Stimulated activated CD8-positive, alpha-beta memory T cell treated with anti-CD3 and anti-CD28 coated beads, Interleukin-12 subunit alpha, Interleukin-12 subunit beta, amount 100 ng/mL, for 24 hours (primary cell): ENCODE measurements around the gene TSPEAR.

Source experiments
- DNase-seq: peaks from one replicate; pipeline ENCODE4 v3.0.0-alpha.2; 2020; ENCODE audit errors: extremely low read depth

The TSPEAR gene

DNA sequence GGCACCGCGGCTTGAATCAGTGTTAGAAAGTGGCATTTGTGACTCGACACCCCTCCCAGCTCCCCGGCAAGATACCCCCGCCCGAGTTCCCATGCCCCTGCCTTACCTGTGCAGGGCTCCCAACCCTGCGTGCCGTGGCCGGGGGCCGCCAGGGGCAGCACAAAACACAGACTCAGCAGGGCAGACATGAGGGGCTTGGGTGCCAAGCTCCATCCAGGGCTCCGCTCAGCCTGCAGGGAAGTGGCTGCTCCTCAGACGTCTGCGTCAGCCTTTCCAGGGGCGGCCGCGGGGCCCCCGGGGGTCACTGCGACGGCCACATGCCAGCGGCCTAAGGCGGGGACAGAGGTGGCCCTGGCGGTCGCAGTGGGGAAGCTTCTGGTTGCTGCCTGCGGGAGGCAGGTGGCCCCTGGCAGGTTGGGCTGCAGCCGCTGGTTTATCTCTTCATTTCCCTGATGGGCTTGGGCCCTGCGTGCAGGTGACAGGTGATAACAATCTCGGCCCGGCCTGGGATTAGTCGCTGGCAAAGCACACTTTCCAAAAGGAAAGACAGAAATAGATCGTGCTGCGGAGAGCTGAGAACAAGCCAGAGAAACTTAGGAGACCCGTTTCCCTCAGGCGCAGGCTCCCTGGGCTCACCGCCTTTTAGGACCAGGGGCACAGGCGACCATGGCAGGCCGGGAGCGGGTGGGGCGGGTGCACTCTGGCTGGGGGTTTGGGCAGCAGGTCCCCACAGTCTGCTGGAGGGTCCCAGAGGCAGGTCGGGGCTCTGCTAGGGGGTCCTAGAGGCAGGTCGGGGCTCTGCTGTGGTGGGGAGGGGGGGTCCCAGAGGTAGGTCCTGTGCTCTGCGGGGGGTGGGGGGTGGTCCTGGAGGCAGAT is at the start of gene TSPEAR:
Gene TSPEAR (minus strand): TSS at position 246 of the 876 bp plus-strand sequence. CDS start 58 bp downstream, at position 188.
- no peak for DNase-seq

GRCh38 chr21:44760376-44760775 is 49.0 kb upstream of the TSPEAR start:
- DNase-seq, result no peak

GRCh38 chr21:44759628-44760285 is 48.4 kb upstream of the TSPEAR start:
- no peak for DNase-seq

DNA sequence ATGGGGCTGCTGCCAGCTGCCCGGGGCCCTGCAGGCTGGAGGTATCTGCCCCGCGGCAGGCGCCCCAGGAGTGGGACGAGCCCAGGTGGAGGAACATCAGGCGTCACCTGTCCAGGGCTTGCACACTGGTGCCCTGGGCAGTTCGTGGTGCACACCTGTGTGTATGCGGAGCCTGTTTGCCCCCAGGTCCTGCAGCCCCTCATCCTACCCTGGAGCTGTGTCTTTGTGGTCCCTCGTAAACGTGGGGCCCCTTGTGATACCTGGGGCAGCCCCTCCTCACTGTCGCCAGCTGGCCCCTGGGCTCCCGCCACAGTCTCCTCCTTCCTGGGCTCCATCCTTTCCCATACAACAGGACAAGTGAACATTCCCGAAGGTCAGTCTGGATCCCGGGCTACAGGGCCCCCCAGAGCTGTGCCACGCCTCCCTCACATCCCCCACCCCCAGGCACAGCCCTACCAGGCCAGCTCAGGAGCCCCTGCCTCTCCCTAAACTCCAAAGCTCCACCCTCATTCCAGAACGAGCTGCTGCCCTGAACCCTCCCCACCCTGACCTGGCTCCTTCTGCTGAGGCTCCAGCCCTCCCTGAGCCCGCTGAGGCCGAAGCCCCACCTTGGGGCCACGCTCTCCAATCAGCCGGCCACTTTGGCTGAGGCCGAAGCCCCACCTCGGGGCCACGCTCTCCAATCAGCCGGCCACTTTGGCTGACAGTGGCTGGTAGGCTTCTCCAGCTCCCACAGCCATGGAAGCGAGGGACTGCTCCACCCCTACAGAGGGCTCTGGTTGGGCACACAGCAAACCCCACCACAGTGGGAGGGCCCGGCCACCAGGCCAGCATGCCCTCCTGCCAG is 47.6 kb upstream of the TSPEAR start:
- DNase-seq, result no peak

- no peak for DNase-seq
Observed at GRCh38 chr21:44758141-44758561, 46.8 kb upstream of the TSPEAR start.

DNA sequence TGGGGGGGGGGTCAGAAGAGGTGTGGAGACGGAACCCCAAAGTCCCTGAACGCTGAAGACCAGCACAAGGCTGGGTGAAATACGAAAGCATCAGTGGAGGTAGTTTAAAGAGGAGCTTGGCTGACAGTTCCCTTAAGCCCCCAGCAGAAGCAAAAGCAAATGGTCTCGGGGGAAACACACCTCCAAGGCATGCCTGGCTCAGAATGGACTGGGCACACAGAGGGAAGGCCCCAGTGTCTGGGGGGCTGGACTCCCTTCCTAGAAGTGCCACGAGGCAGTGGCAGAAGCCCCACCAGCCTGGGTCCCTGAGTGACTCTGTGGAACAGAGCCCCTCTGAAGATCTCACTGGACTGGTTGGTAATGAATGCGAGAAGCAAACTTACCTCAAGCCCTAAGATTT is 46.4 kb upstream of the TSPEAR start:
- no peak for DNase-seq

GRCh38 chr21:44756423-44757185 is 45.2 kb upstream of the TSPEAR start:
- DNase-seq, result no peak

GRCh38 chr21:44755227-44755626 is 43.9 kb upstream of the TSPEAR start:
- DNase-seq, result no peak

- DNase-seq, result no peak
Observed at GRCh38 chr21:44753357-44753756, 42.0 kb upstream of the TSPEAR start.

- no peak for DNase-seq
Observed at GRCh38 chr21:44752671-44753235, 41.4 kb upstream of the TSPEAR start.

DNA sequence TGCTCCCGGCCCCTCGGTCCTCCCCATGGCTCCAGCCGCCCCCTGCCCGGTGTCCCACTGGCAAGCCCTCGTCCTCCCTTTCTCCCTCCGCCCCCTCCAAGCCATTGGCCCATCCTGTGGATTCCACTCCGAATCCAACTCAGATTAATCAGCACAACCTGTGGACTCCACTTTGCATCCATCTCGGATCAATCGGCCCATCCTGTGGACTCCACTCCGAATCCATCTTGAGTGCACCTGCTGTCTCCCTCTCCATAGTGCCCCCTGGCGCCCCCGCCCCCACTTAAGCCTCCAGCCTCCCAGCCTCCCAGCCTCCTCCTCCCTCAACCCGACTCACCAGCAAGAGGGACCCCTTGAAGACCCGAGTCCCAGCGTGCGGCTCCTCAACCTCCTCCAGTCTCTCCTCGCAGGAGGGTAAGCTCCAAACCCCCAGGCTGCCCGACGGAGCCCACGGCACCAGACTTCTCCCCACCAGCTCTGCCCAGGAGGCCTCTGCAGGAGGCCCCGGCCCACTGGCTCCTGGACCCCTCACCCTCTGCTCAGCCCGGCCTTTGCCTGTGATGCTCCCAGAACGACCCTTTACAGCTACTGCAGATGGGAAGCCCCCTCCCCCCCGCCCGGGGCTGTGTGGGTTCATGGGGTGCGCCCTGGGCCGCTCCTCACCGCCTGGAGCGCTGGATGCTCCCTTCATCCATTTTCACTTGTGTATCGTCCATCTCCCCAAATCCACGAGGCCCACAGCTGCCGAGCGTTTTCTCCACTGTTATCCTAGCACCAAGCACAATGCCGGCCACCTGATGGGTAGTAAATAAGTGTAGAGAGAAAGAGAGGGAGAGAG is 40.6 kb upstream of the TSPEAR start:
- no peak for DNase-seq

- no peak for DNase-seq
Observed at GRCh38 chr21:44751186-44751798, 39.9 kb upstream of the TSPEAR start.

- no peak for DNase-seq
Observed at GRCh38 chr21:44750675-44751025, 39.3 kb upstream of the TSPEAR start.

- no peak for DNase-seq
Observed at GRCh38 chr21:44749759-44750674, 38.6 kb upstream of the TSPEAR start.

DNA sequence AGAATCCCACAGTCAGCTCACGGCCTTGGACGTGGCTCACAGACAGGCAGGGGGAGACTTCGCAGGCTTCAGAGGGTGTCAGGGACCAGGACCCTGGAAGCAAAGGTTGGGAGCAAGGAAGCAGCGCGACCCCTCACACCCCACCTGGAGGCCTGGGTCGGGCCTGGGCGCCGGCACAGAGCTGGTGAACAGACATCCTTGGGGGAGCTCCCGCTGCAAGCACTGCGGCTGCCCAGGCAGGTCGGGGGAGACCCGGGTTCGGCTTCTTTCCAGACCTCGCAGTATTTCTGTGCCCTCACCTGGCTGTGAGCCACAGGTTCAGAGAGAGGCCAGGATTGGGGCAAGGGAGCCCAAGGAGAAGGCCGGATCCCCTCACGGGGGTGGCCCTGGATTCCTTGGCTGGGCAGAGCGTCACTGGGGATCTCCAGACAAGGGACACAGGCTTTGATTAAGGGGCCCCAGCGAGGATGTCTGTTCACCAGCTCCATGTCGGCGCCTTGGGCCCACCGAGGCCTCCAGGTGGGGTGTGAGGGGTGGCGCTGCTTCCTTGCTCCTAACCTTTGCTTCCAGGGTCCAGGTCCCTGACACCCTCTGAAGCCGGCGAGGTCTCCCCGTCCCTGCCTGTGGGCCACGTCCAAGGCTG is 37.9 kb upstream of the TSPEAR start:
- DNase-seq, result no peak

- DNase-seq, result no peak
Observed at GRCh38 chr21:44748621-44749020, 37.2 kb upstream of the TSPEAR start.

DNA sequence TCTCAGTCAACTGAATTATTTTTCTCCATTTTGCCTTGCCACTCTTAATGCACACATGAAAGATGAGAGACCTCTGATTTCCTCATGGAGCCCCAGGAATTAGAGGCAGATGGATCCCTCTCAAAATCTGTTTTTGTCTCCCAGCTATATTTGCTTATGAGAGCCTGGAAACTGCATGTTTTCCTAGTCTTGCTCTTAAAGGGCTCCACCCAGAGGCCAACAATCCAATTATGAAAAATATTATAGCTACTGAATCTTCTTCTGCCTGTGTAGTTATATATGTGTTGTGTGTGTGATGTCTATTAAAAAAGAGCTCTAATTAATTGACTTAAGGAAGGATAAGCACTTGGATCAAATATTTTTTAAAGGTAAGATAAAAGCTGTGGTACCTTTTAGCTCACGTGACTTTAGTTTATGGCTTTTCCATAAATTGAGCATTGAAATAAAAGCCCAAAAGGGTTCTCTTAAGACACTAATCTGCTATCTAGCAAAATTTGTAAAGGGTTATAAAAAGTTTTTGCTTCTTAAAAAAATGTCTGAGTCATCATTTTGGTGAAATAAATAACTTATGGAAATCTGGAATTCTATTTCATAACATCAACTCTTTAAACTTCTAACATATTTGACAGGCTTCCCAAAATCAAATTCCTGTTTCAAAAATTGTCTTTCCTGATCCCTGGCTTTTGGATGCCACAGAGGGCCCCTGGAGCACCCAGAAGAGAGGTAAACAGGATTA is 31.2 kb upstream of the TSPEAR start:
- DNase-seq, result no peak

DNA sequence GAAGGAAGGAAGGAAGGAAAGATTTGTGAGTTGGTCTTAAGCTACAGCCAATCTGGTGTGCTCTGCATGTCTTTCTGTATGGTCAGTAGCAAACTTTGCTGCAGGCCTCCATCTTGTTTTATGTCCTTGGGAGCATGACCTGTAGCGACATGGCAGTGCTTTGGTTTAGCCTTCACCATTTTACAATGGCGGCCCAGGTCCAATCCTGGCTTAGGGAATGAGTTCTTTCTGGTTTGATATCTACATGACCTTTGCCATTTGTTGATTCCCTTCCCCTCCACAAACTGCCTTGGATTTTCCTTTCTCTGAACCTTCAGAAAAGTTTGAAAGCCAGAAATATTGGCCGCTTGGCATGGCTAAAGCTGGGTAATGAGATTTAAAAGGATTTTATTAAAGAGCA is 30.5 kb upstream of the TSPEAR start:
- no peak for DNase-seq
